ENCODE results near the gene KANSL1L.
"Not testable (repeated sequence)": the region's sequence is repeated elsewhere in the genome, so short reads cannot be mapped to it uniquely, and the experiment has no call there.

KANSL1L gene

GRCh38 chr2:210188755-210189154, 17.5 kb upstream of the KANSL1L start:
- no peak for TF ChIP-seq CTCF (IDR thresholded peaks at IDR 0.05; ENCODE audit: insufficient read depth, missing control alignments)
- FAIRE-seq: no peak
- DNase-seq (ENCODE audit: insufficient read length, low spot score): no peak

- FAIRE-seq: no peak
- TF ChIP-seq CTCF (IDR thresholded peaks at IDR 0.05; ENCODE audit: insufficient read depth, missing control alignments): no peak
- no peak for DNase-seq (ENCODE audit: insufficient read length, low spot score)
These were observed 17.0 kb upstream of the KANSL1L start for GRCh38 chr2:210188190-210188589.

- FAIRE-seq; DNase-seq (ENCODE audit: insufficient read length, low spot score): not testable (repeated sequence)
These were observed 12.7 kb upstream of the KANSL1L start for GRCh38 chr2:210183936-210184335.

GRCh38 chr2:210181606-210182088, 10.4 kb upstream of the KANSL1L start:
- FAIRE-seq; DNase-seq (ENCODE audit: insufficient read length, low spot score): not testable (repeated sequence)

- FAIRE-seq; DNase-seq (ENCODE audit: insufficient read length, low spot score): not testable (repeated sequence)
These were observed 9.9 kb upstream of the KANSL1L start for GRCh38 chr2:210181033-210181605.

GRCh38 chr2:210180477-210180876, 9.3 kb upstream of the KANSL1L start:
- TF ChIP-seq CTCF (IDR thresholded peaks at IDR 0.05; ENCODE audit: insufficient read depth, missing control alignments): no peak
- DNase-seq (ENCODE audit: insufficient read length, low spot score): no peak
- FAIRE-seq: no peak

GRCh38 chr2:210179351-210179990, 8.3 kb upstream of the KANSL1L start:
- FAIRE-seq (no peak), DNase-seq (ENCODE audit: insufficient read length, low spot score) (no peak)
- TF ChIP-seq CTCF (IDR thresholded peaks at IDR 0.05; ENCODE audit: insufficient read depth, missing control alignments): no peak

GRCh38 chr2:210177769-210178168, 6.6 kb upstream of the KANSL1L start:
- no peak for DNase-seq (ENCODE audit: insufficient read length, low spot score)
- TF ChIP-seq CTCF (IDR thresholded peaks at IDR 0.05; ENCODE audit: insufficient read depth, missing control alignments): no peak
- FAIRE-seq: no peak

- not testable (repeated sequence) for FAIRE-seq
These were observed 5.9 kb upstream of the KANSL1L start for GRCh38 chr2:210177115-210177514.

More at GRCh38 chr2:210177115-210177514, 5.9 kb upstream of the KANSL1L start:
- not testable (repeated sequence) for DNase-seq (ENCODE audit: insufficient read length, low spot score)
